ENCODE measurements around the gene LMX1B.

GRCh38 chr9:126607086-126607485 is 6.6 kb upstream of the LMX1B start:
- TF ChIP-seq CTCF (IDR thresholded peaks at IDR 0.05), result no peak
- TF ChIP-seq EP300 (IDR thresholded peaks at IDR 0.05), result no peak

All from upper lobe of left lung (tissue), 4 donors.